Epithelial cell of proximal tubule (primary cell): Measurements from ENCODE around the gene AOC1. TPM values are rescaled to one million over a fixed set of nuclear protein-coding genes. Genes with fewer than 3 reads are reported as not detected.
A peak's percentile ranks its signal among the peaks of the same experiment; 100 is the strongest.

ENCODE experiments used
- DNase-seq: peaks from one replicate; pipeline ENCODE4 v3.0.0-alpha.2; 2011; ENCODE audit warnings: low read depth
- H3K4me3 ChIP-seq: 2 replicates; pipeline ENCODE4 v1.5.1; 2011; ENCODE audit warnings: low read depth, mild to moderate bottlenecking, low read length
- CTCF ChIP-seq: conservative IDR thresholded peaks from 2 replicates; pipeline ENCODE4 v1.5.1; 2012; ENCODE audit warnings: low read depth, mild to moderate bottlenecking, low read length
- total RNA-seq: library from RNA; depleted of rRNA; stranded (reverse); fragments of >200 nt; gene quantifications from 2 replicates; pipeline ENCODE4 v1.2.3, GENCODE V29; 2015

AOC1 gene
- total RNA-seq, 1 donor from 2014 or later = 2.8 TPM

- no peak for TF ChIP-seq CTCF
- H3K4me3 ChIP-seq = no peak overlapping the region
- no peak for DNase-seq
Observed at GRCh38 chr7:150895809-150896208, 43.5 kb downstream of the AOC1 start.

- no peak for DNase-seq
- no peak for TF ChIP-seq CTCF
- H3K4me3 ChIP-seq = no peak overlapping the region
Observed at GRCh38 chr7:150896562-150897209, 44.4 kb downstream of the AOC1 start.

GRCh38 chr7:150897502-150898474 lies 45.5 kb downstream of the AOC1 start:
- no peak for TF ChIP-seq CTCF
- H3K4me3 ChIP-seq = peak overlapping the region; percentile 30
- peak; percentile 66 for DNase-seq

GRCh38 chr7:150898475-150899011 lies 46.2 kb downstream of the AOC1 start:
- H3K4me3 ChIP-seq = peak overlapping the region; percentile 30
- DNase-seq = no peak
- TF ChIP-seq CTCF = peak; percentile 93

- TF ChIP-seq CTCF = no peak
- H3K4me3 ChIP-seq = no peak overlapping the region
- DNase-seq = no peak
Observed at GRCh38 chr7:150900675-150901074, 48.4 kb downstream of the AOC1 start.

- DNase-seq = no peak
- TF ChIP-seq CTCF = no peak
- H3K4me3 ChIP-seq = no peak overlapping the region
Observed at GRCh38 chr7:150901160-150902035, 49.1 kb downstream of the AOC1 start.
